ENCODE measurements around the gene GPATCH8. TPM values are rescaled to one million over a fixed set of nuclear protein-coding genes. Genes with fewer than 3 reads are reported as not detected.

Gene GPATCH8
- polyA plus RNA-seq, 1 experiment = 13.7 TPM

DNA sequence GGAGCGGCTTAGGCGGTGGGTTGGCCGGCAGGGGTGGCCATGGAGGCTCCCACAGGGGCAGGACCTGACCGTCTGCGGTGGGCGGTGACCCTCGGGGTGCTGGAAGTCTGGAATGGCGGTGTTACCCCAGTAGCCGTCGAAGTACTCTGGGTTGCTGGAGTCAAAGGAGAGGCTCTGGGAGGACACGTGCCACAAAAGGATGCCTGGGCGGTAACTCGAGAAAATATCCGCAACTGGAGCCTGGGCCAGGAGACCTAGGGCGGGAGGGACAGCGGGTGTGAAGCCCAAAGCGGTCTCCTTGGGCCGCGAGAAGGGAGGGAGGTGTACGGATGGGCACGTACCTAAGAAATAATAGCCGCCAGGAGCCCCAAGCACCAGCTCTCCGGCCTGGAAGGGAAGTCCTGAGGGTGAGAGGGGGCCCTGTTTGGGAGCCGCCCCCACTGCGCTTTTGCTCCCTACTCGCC lies 118.4 kb downstream of the GPATCH8 start:
- ChIA-PET POLR2A (no interaction called here), CTCF (interaction anchor here (0.9 to 2.5 kb wide), 5 partner anchors 9 to 139 kb away, joined by 4 to 11 read pairs (median 6); partner anchors contain the start of gene FAM171A2)
- Histone ChIP-seq H3K36me3 (ENCODE audit: control insufficient read depth, insufficient read depth, low read length) (no peaks in the 10 kb centered on the region), H3K4me3 (ENCODE audit: low read depth, low read length) (peak overlapping the region; percentile 53), H3K27me3 (ENCODE audit: control insufficient read depth, insufficient read depth, low read length) (peaks cover 10% of the 10 kb centered on the region)
- DNase-seq (ENCODE audit: low read depth) = no peak
- no peak for TF ChIP-seq CTCF (IDR thresholded peaks at IDR 0.05; ENCODE audit: insufficient read depth, low read depth, low read length)

DNA sequence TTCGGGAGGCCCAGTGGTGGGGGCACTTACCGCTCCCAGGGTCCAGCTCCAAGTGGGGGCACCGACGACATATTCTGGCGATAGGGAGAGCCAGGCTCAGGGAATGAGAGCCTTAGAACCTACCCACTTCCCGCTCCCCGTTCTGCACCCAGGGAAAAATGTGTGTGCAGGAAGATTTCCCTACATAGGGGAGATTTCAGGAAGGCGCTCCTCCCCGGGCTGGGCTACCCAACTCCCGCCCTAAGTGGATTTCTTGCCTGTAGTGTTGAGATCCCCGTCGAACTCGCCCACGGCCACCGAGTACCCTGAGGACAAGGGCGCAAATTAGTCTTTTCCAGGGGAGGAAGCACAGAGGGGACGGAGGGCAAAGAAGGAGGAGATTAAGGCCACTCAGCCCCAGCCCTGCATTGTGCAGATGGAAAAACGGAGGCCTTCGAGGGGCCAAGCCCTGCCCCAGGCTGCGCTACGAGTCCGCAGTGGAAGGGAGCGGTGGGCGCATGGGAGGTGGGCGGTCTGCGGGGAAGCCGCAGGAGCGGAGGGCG lies 118.9 kb downstream of the GPATCH8 start:
- TF ChIP-seq CTCF (IDR thresholded peaks at IDR 0.05; ENCODE audit: insufficient read depth, low read depth, low read length) = no peak
- no peak overlapping the region; the same call in 1 of the 2 replicates for H3K4me3 ChIP-seq (ENCODE audit: low read depth, low read length)
- ChIA-PET POLR2A (no interaction called here), CTCF (interaction anchor here (1.9 kb wide), 1 partner anchor 20 kb away, joined by 4 read pairs; no protein-coding TSS in a partner anchor)
- DNase-seq (ENCODE audit: low read depth) = no peak
- no peaks in the 10 kb centered on the region for H3K36me3 ChIP-seq (ENCODE audit: control insufficient read depth, insufficient read depth, low read length)
- peaks cover 10% of the 10 kb centered on the region for H3K27me3 ChIP-seq (ENCODE audit: control insufficient read depth, insufficient read depth, low read length)

GRCh38 chr17:44383861-44384260 lies 119.3 kb downstream of the GPATCH8 start:
- Histone ChIP-seq H3K36me3 (ENCODE audit: control insufficient read depth, insufficient read depth, low read length) (no peaks in the 10 kb centered on the region), H3K4me3 (ENCODE audit: low read depth, low read length) (no peak overlapping the region), H3K27me3 (ENCODE audit: control insufficient read depth, insufficient read depth, low read length) (peaks cover 10% of the 10 kb centered on the region)
- POLR2A ChIA-PET = no interaction called here
- TF ChIP-seq CTCF (IDR thresholded peaks at IDR 0.05; ENCODE audit: insufficient read depth, low read depth, low read length) = no peak
- CTCF ChIA-PET = no interaction called here
- DNase-seq (ENCODE audit: low read depth) = no peak

GRCh38 chr17:44383363-44383762 lies 119.8 kb downstream of the GPATCH8 start:
- Histone ChIP-seq H3K36me3 (ENCODE audit: control insufficient read depth, insufficient read depth, low read length) (no peaks in the 10 kb centered on the region), H3K4me3 (ENCODE audit: low read depth, low read length) (no peak overlapping the region), H3K27me3 (ENCODE audit: control insufficient read depth, insufficient read depth, low read length) (peaks cover 10% of the 10 kb centered on the region)
- DNase-seq (ENCODE audit: low read depth) = no peak
- ChIA-PET CTCF (no interaction called here), POLR2A (no interaction called here)
- no peak for TF ChIP-seq CTCF (IDR thresholded peaks at IDR 0.05; ENCODE audit: insufficient read depth, low read depth, low read length)

- CTCF ChIA-PET = interaction anchor here (0.8 kb wide), 1 partner anchor 150 kb away, joined by 3 read pairs; no protein-coding TSS in a partner anchor
- DNase-seq (ENCODE audit: low read depth) = no peak
- TF ChIP-seq CTCF (IDR thresholded peaks at IDR 0.05; ENCODE audit: insufficient read depth, low read depth, low read length) = no peak
- H3K27me3 ChIP-seq (ENCODE audit: control insufficient read depth, insufficient read depth, low read length) = peaks cover 10% of the 10 kb centered on the region
- no peak overlapping the region for H3K4me3 ChIP-seq (ENCODE audit: low read depth, low read length)
- POLR2A ChIA-PET = no interaction called here
- no peaks in the 10 kb centered on the region for H3K36me3 ChIP-seq (ENCODE audit: control insufficient read depth, insufficient read depth, low read length)
Measured at GRCh38 chr17:44382917-44383316, 120.3 kb downstream of the GPATCH8 start.

Data from BJ (cell line).